ENCODE results near the gene MACF1. TPM values are rescaled to one million over a fixed set of nuclear protein-coding genes. Genes with fewer than 3 reads are reported as not detected.

Gene MACF1
- total and polyA plus RNA-seq, 4 donors = 23.3 to 216 (median 51.2) TPM

DNA sequence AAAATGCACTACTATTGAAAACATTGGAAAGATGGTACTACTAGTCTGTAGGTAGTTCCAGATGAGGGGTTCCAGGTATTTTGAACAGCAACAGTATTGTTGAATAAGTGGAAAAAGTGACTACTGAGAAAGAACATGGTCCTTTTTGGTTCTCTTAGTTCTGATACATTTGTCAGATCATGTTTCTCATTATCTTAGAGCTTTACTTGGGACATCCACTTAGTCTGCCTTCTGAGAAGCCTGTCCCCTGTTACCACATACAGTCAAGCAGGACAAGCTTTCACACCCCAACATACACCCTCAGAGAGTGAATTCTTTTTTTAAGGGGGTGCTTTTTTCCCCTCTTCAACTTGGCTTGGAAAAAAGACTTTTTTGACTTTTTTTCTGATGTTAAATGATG is 41.0 kb upstream of the MACF1 start:
- Histone ChIP-seq H3K4me1 (ENCODE audit: control insufficient read depth in 4 of 4, insufficient read depth in 4 of 4, low read length in 3 of 4) (peaks cover 8 to 43% (median 33%) of the 10 kb centered on the region in 4 donors), H3K27ac (ENCODE audit: low read depth in 1 of 2, low read length in 2 of 2) (no peak overlapping the region), H3K9ac (ENCODE audit: low read depth in 1 of 2, low read length in 2 of 2) (no peak overlapping the region), H3K9me3 (ENCODE audit: control insufficient read depth in 4 of 4, low read length in 3 of 4) (no peaks in the 10 kb centered on the region), H3K27me3 (ENCODE audit: control insufficient read depth in 4 of 4, insufficient read depth in 4 of 4, low read length in 3 of 4) (no peaks in the 10 kb centered on the region), H3K36me3 (ENCODE audit: control insufficient read depth in 4 of 4, insufficient read depth in 3 of 4, low read depth in 1 of 4, low read length in 3 of 4) (no peaks in the 10 kb centered on the region), H3K4me3 (ENCODE audit: low read depth in 1 of 3, low read length in 3 of 3) (no peak overlapping the region)
- DNase-seq (ENCODE audit: low spot score) = no peak
- no peak for TF ChIP-seq CTCF (IDR thresholded peaks at IDR 0.05; ENCODE audit: low read depth, low read length, missing input control)
- no peak for TF ChIP-seq TAF1 (conservative IDR thresholded peaks at IDR 0.05)
- no peak for TF ChIP-seq RXRA (IDR thresholded peaks at IDR 0.05)

DNA sequence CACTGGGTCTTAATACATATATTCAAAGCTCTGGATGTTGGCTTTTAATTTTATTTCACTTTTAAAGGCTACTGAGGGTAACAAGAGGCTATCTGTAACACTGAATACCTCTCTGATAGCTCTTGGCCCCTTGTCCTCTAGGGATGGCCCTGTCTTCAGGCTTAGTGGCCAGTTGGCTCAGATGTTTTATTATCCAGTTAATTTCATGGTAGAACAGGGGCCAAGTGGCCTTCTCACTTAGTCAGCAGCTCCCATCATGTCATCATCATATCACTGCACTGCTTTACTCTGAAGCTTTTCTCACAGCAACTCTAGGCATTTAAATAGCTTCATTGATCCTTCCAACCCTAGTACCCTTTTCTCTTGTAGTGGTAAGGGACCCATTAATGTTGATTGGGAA is 40.2 kb upstream of the MACF1 start:
- Histone ChIP-seq H3K36me3 (ENCODE audit: control insufficient read depth in 4 of 4, insufficient read depth in 3 of 4, low read depth in 1 of 4, low read length in 3 of 4) (no peaks in the 10 kb centered on the region), H3K4me1 (ENCODE audit: control insufficient read depth in 4 of 4, insufficient read depth in 4 of 4, low read length in 3 of 4) (peaks cover 8 to 50% (median 35%) of the 10 kb centered on the region in 4 donors), H3K9ac (ENCODE audit: low read depth in 1 of 2, low read length in 2 of 2) (no peak overlapping the region), H3K27me3 (ENCODE audit: control insufficient read depth in 4 of 4, insufficient read depth in 4 of 4, low read length in 3 of 4) (no peaks in the 10 kb centered on the region), H3K4me3 (ENCODE audit: low read depth in 1 of 3, low read length in 3 of 3) (no peak overlapping the region), H3K27ac (ENCODE audit: low read depth in 1 of 2, low read length in 2 of 2) (peak overlapping the region in 1 of 2 donors; percentile 21), H3K9me3 (ENCODE audit: control insufficient read depth in 4 of 4, low read length in 3 of 4) (no peaks in the 10 kb centered on the region)
- DNase-seq (ENCODE audit: low spot score) = no peak
- TF ChIP-seq FOXA1 (IDR thresholded peaks at IDR 0.05) = no peak
- TF ChIP-seq JUND (IDR thresholded peaks at IDR 0.05) = no peak
- TF ChIP-seq RXRA (IDR thresholded peaks at IDR 0.05) = no peak
- no peak for TF ChIP-seq ATF3 (IDR thresholded peaks at IDR 0.05)
- no peak for TF ChIP-seq CTCF (IDR thresholded peaks at IDR 0.05; ENCODE audit: low read depth, low read length, missing input control)
- no peak for TF ChIP-seq NR2F2 (IDR thresholded peaks at IDR 0.05)
- TF ChIP-seq, protein P1, sequence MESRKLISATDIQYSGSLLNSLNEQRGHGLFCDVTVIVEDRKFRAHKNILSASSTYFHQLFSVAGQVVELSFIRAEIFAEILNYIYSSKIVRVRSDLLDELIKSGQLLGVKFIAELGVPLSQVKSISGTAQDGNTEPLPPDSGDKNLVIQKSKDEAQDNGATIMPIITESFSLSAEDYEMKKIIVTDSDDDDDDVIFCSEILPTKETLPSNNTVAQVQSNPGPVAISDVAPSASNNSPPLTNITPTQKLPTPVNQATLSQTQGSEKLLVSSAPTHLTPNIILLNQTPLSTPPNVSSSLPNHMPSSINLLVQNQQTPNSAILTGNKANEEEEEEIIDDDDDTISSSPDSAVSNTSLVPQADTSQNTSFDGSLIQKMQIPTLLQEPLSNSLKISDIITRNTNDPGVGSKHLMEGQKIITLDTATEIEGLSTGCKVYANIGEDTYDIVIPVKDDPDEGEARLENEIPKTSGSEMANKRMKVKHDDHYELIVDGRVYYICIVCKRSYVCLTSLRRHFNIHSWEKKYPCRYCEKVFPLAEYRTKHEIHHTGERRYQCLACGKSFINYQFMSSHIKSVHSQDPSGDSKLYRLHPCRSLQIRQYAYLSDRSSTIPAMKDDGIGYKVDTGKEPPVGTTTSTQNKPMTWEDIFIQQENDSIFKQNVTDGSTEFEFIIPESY (IDR thresholded peaks at IDR 0.05) = no peak
- no peak for TF ChIP-seq HNF4G (IDR thresholded peaks at IDR 0.05)
- TF ChIP-seq FOXA2 (IDR thresholded peaks at IDR 0.05) = no peak
- TF ChIP-seq GABPA (IDR thresholded peaks at IDR 0.05 in 1 of 2, conservative IDR thresholded peaks at IDR 0.05 in 1 of 2) = no peak
- no peak for TF ChIP-seq MAX (IDR thresholded peaks at IDR 0.05)
- TF ChIP-seq EGR1 (IDR thresholded peaks at IDR 0.05; ENCODE audit: low read depth in 2 of 2) = no peak
- TF ChIP-seq SP1 (IDR thresholded peaks at IDR 0.05) = no peak
- TF ChIP-seq, protein P2, sequence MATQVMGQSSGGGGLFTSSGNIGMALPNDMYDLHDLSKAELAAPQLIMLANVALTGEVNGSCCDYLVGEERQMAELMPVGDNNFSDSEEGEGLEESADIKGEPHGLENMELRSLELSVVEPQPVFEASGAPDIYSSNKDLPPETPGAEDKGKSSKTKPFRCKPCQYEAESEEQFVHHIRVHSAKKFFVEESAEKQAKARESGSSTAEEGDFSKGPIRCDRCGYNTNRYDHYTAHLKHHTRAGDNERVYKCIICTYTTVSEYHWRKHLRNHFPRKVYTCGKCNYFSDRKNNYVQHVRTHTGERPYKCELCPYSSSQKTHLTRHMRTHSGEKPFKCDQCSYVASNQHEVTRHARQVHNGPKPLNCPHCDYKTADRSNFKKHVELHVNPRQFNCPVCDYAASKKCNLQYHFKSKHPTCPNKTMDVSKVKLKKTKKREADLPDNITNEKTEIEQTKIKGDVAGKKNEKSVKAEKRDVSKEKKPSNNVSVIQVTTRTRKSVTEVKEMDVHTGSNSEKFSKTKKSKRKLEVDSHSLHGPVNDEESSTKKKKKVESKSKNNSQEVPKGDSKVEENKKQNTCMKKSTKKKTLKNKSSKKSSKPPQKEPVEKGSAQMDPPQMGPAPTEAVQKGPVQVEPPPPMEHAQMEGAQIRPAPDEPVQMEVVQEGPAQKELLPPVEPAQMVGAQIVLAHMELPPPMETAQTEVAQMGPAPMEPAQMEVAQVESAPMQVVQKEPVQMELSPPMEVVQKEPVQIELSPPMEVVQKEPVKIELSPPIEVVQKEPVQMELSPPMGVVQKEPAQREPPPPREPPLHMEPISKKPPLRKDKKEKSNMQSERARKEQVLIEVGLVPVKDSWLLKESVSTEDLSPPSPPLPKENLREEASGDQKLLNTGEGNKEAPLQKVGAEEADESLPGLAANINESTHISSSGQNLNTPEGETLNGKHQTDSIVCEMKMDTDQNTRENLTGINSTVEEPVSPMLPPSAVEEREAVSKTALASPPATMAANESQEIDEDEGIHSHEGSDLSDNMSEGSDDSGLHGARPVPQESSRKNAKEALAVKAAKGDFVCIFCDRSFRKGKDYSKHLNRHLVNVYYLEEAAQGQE (IDR thresholded peaks at IDR 0.05) = no peak
- no peak for TF ChIP-seq TAF1 (conservative IDR thresholded peaks at IDR 0.05)
- TF ChIP-seq RAD21 (IDR thresholded peaks at IDR 0.05) = no peak
- no peak for TF ChIP-seq YY1 (IDR thresholded peaks at IDR 0.05)
- no peak for TF ChIP-seq HNF4A (conservative IDR thresholded peaks at IDR 0.05)
